NK-92 (cell line): ENCODE results near the gene ANKRD17.
"Not testable (repeated sequence)": the region's sequence is repeated elsewhere in the genome, so short reads cannot be mapped to it uniquely, and the experiment has no call there.

Experiments used
- DNase-seq: peaks from one replicate; lab custom pipeline; 2025; ENCODE audit not compliant: unreplicated experiment; lab: John Stamatoyannopoulos, UW

The ANKRD17 gene

DNA sequence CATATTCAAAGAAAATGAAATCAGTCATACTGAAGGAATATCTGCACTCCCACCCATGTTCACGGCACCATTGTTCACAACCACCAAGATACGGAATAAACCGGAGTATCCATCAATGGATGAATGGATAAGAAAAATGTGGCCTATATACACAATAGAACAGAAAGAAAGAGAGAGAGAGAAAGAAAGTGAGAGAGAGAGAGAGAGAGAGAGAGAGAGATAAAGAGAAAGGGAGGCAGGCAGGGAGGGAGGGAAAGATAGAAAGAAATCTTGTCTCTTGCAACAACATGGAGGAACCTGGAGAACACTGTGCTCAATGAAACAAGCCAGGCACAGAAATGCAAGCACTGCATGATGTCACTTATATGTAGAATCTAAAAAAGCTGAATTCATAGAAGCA, 52.4 kb downstream of the ANKRD17 start:
- DNase-seq, result no peak

DNA sequence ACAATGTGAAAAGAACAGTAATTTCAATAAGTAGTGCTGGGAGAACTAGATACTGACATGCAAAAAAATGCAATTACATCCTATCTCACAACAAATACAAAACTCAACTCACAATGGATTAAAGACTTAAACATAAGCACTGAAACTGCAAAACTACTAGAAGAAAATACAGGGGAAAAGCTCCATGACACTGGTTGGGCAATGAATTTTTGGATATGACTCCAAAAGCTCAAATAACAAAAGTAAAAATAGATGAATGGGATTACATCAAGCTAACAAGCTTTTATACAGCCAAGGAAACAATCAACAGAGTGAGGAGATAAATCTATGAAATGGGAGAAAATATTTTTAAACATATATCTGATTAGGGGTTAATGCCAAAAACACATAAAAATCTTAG, 53.1 kb downstream of the ANKRD17 start:
- no peak for DNase-seq

GRCh38 chr4:73203976-73204375, 54.6 kb downstream of the ANKRD17 start:
- DNase-seq, result not testable (repeated sequence)

GRCh38 chr4:73197220-73197619, 61.4 kb downstream of the ANKRD17 start:
- no peak for DNase-seq

DNA sequence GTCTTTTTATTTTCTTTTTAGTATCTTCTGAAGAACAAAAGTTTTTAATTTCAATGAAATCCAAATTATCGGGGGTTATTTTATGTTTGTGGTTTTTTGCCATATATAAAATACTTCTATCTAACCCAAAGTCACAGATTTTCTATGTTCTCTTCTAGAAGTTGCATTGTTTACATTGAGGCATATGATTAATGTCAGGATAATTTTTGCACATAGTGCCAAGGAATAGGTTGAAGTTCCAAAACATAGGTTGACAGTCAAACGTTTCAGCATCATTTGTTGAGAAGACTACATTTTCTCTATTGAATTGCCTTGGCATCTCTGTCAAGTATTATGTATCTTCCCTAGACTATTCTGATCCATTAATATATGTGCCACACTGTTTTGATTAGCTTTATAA, 64.5 kb downstream of the ANKRD17 start:
- no peak for DNase-seq

DNA sequence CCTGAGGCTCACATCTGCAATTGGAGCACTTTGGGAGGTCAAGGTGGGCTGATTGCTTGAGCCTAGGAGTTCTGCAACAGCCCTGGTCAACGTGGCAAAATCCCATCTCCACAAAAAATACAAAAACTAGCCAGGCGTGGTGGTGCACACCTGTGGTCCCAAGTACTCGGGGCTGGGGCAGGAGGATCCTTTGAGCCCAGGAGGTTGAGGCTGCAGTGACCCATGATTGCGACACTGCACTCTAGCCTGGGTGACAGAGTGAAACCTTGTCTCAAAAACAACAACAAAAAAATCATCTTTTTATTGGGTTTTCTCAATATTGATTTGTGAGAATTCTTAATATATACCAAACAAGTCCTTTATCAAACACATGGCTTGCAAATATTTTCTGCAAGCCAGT, 64.9 kb downstream of the ANKRD17 start:
- DNase-seq, result no peak

DNA sequence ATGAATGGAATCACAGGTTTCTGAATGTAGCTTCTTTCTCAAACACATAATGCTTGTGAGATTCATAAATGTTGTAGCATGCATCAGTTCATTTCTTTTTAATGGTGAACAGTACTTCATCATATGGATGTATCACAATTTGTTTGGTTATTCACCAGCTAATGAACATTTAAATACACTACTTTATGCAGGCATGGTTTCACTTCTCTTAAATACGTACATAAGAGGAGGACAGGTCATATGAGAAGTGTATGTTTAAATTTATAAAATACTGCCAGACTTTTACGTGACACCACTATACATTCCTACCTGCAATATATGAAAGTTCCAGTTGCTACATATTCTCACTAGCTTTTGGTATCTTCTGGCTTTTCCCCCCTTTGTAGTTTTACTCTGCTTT, 65.4 kb downstream of the ANKRD17 start:
- DNase-seq, result no peak

DNA sequence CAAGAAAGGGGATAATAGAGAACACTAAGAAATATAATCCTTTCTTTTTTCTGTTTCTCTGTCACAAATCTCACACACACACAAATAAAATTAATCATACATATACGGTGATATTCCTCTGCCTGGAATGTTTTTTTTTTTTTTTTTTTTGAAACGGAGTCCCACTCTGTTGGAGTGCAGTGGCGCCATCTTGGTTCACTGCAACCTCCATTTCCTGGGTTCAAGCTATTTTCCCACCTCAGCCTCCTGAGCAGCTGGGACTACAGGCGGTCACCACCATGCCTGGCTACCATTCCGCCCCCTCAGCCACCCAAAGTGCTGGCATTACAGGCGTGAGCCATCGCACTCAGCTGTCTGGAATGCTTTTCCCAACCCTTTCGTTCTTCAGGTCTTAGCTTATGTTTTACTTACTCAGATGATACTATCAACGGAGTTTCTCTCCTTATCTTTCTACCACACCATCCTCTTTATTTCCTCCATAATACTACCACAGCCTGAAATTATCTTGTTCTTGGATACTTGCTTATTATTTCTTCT, 69.3 kb downstream of the ANKRD17 start:
- no peak for DNase-seq

GRCh38 chr4:73187325-73187724, 71.3 kb downstream of the ANKRD17 start:
- DNase-seq, result no peak

DNA sequence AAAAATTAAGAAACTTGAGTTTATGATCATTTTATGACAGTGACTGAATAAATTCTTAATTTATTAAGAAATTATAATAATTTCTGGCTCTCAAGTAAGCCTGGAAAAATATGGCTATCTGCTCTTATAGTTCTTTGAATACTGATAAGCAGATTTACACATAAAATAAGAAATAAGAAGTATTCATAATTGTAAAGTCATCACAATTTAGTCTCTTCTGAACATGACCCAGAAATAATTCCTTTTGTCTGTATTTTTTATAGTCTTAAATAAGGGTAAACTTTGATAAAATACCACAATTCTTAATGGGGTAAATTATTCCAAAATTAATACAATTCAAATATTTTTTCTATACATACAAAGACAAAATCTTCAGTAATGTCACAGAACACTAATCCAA, 72.7 kb downstream of the ANKRD17 start:
- DNase-seq, result no peak

- no peak for DNase-seq
These were observed 77.4 kb downstream of the ANKRD17 start for GRCh38 chr4:73181231-73181630.

DNA sequence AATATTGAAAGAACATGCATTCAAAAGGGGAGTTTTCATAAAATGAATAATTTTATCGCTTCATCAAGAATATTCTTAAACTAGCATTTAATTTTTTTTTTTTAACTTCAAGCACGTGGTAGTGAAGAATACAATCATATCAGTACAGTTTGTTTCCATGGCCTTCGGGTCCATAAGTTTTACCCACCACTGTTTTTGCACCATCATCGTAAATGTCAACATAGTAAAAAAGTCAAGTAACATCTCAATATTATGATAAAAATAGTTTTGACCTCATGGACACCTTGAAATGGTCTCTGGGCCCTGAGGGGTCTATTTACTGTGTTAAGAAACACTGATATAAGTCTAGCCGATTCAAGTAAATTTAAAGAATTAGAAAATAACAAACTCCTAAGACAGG, 80.2 kb downstream of the ANKRD17 start:
- DNase-seq, result no peak

- DNase-seq, result no peak
These were observed 86.4 kb downstream of the ANKRD17 start for GRCh38 chr4:73172161-73172560.

DNA sequence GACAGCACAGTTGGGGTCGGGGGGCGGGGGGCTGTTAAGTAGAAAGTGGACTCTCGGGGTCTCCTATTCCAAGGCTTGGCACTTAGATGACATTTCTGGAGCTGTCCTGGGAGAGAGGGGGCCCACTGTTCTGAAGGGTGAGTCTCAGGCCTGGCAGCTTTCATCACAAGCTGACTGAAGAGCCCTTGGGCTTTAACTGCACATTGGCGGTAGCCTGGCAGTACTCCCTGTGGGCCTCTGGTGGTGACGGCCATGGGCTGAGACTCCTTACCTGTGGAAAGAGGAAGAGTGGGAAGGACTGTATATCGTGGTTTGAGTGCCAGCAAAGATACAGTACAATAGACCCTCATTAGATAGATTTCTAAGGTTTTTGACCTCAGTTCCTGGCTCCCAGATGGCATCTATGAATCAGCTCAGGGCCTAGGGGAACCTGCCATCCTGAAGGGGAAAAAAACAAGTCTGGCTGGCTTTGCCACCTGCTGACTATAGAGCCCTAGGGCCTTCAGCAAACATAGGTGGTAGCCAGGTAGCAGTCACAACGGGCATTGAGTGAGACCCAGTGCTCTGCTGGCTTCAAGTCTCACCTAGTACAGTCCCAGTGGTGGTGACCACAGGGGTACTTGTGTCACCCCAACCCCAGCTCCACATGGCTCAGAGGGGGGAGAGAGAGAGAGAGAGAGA, 87.9 kb downstream of the ANKRD17 start:
- no peak for DNase-seq

- DNase-seq, result no peak
These were observed 92.4 kb downstream of the ANKRD17 start for GRCh38 chr4:73166212-73166611.

DNA sequence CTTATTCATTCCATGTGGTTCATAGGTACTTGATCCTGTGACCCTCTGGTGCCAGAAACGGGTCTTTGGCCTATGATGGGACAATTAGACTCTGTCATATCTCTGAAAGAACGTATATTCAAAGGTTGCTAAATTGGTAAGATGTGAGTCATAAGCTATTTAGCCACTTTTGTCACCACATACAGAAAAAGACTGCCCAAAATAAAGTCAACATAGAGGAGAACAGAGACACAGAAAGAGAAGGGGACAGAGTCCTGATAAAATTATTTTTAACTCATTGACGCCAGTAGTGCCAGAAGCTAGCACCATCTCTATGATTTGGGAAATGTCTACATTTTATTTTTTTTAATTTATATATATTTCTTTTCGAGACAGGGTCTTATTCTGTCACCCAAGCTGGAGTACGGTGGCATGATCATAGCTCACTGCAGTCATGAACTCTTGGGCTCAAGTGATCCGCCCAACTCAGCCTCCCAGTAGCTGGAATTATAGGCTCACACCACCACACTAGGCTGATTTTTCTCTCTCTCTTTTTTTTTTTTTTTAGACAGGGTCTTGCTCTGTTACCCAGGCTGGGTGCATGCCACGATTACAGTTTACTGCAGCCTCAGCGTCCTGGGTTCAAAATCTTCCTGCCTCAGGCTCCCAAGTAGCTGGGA, 96.9 kb downstream of the ANKRD17 start:
- no peak for DNase-seq

- no peak for DNase-seq
These were observed 102.2 kb downstream of the ANKRD17 start for GRCh38 chr4:73156394-73156793.

GRCh38 chr4:73152893-73153292, 105.7 kb downstream of the ANKRD17 start:
- no peak for DNase-seq

- no peak for DNase-seq
These were observed 115.5 kb downstream of the ANKRD17 start for GRCh38 chr4:73142995-73143547.

GRCh38 chr4:73139991-73140390, 118.6 kb downstream of the ANKRD17 start:
- no peak for DNase-seq

GRCh38 chr4:73139245-73139644, 119.4 kb downstream of the ANKRD17 start:
- no peak for DNase-seq

DNA sequence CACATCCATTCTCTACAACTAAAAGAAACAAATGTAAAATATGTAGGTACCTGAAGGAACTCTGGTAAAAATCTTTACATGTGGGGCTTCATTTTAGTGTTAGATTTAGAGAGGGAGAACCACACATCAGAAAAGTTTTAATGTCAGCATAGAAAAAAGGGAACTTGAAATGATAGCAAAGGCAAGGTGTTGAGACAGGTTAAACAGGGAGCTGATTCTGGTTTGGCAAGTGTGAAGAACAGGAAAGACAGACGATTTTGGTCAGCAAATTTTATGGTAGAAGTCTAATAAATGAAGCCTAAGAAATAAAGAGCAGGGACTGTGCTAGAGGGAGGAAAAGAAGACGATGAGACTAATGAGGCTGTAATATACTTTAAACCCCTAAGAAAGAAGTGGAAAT, 121.5 kb downstream of the ANKRD17 start:
- DNase-seq, result no peak
